ENCODE results near the gene NTMT1.
"Not testable (repeated sequence)": the region's sequence is repeated elsewhere in the genome, so short reads cannot be mapped to it uniquely, and the experiment has no call there.

The NTMT1 gene

GRCh38 chr9:129615407-129616285 is 10.3 kb upstream of the NTMT1 start:
- DNase-seq = no peak

- no peak for DNase-seq
These were observed 8.8 kb upstream of the NTMT1 start for GRCh38 chr9:129617167-129617566.

GRCh38 chr9:129619787-129620668 is 5.9 kb upstream of the NTMT1 start:
- DNase-seq = peak in 1 of 2 experiments; percentile 19

- DNase-seq = no peak
These were observed 5.2 kb upstream of the NTMT1 start, which contains the start of gene C9orf50 for GRCh38 chr9:129620669-129621295. TSS of gene C9orf50 (minus strand) at chr9:129621101. CDS start at chr9:129620574, 527 bp downstream.

- DNase-seq = no peak
These were observed 2.6 kb upstream of the NTMT1 start for GRCh38 chr9:129623331-129623730.

GRCh38 chr9:129624168-129624759 is 1.7 kb upstream of the NTMT1 start:
- DNase-seq = peak; percentile 24 to 62

GRCh38 chr9:129624947-129625346 is 1.0 kb upstream of the NTMT1 start:
- DNase-seq = peak; percentile 29 to 44

- DNase-seq = no peak
These were observed 792 bp downstream of the NTMT1 start for GRCh38 chr9:129626625-129627284.

- DNase-seq = no peak
These were observed 1.8 kb downstream of the NTMT1 start for GRCh38 chr9:129627556-129628440.

- DNase-seq = no peak
These were observed 2.7 kb downstream of the NTMT1 start for GRCh38 chr9:129628709-129629108.

- no peak for DNase-seq
These were observed 3.4 kb downstream of the NTMT1 start for GRCh38 chr9:129629251-129629820.

- DNase-seq = no peak
These were observed 5.2 kb downstream of the NTMT1 start for GRCh38 chr9:129630967-129631673.

- DNase-seq = no peak
These were observed 5.7 kb downstream of the NTMT1 start for GRCh38 chr9:129631674-129632129.

- DNase-seq = no peak
These were observed 6.5 kb downstream of the NTMT1 start for GRCh38 chr9:129632460-129632859.

- DNase-seq = no peak
These were observed 7.2 kb downstream of the NTMT1 start for GRCh38 chr9:129633207-129633606.

GRCh38 chr9:129633848-129634247 is 7.9 kb downstream of the NTMT1 start:
- DNase-seq = no peak

- DNase-seq = no peak
These were observed 9.4 kb downstream of the NTMT1 start for GRCh38 chr9:129635099-129636065.

GRCh38 chr9:129636343-129636742 is 10.4 kb downstream of the NTMT1 start:
- not testable (repeated sequence) for DNase-seq

- no peak for DNase-seq
These were observed 11.1 kb downstream of the NTMT1 start for GRCh38 chr9:129637102-129637501.
